Choroid plexus epithelial cell (primary cell): ENCODE results near the gene WBP1L.
A peak's percentile ranks its signal among the peaks of the same experiment; 100 is the strongest.

ENCODE experiments used
- DNase-seq: peaks from one replicate; pipeline ENCODE4 v3.0.0-alpha.2; 2010; ENCODE audit warnings: low read depth
- H3K4me3 ChIP-seq: 2 replicates; pipeline ENCODE4 v1.5.1; 2011; ENCODE audit warnings: low read depth, mild to moderate bottlenecking, control low read depth, low read length, moderate library complexity
- TF ChIP-seq, protein P1 (sequence below): conservative IDR thresholded peaks from 2 replicates; pipeline ENCODE4 v1.5.1; 2011; ENCODE audit warnings: low read depth, mild to moderate bottlenecking, control low read depth, inconsistent platforms, low read length, moderate library complexity

WBP1L gene

DNA sequence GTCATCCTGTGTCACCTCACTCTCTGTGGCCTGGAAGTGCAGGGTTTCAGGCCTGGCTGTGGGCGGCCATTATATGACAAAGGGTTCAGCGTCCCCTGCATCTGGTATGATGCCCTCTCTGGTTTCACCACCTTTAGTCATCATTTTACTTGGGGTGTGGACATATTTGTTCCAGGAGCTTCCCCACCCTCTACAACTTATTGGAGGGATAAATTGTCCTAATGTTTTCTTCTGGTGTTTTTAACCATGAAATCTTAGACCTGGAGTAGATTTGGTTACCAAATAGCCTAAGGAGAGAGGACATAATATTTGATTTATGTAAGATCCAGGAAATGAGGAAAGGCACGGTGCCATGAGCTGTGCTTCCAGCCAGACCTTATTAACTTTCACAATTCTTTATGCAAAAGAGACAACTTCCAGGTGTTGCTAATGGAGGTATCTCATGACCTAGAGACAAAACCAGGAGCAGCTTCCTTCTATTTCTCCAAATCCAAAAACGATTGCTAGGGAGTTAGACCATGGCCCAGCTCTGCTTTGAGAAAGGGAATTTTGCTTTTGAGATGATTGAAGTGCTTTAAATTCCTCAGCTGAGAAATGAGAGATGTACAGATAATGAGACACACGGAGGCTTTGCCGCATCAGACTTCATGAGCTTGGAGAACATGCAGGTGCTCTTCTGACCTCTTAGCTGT is 20.9 kb downstream of the WBP1L start:
- TF ChIP-seq, protein P1, sequence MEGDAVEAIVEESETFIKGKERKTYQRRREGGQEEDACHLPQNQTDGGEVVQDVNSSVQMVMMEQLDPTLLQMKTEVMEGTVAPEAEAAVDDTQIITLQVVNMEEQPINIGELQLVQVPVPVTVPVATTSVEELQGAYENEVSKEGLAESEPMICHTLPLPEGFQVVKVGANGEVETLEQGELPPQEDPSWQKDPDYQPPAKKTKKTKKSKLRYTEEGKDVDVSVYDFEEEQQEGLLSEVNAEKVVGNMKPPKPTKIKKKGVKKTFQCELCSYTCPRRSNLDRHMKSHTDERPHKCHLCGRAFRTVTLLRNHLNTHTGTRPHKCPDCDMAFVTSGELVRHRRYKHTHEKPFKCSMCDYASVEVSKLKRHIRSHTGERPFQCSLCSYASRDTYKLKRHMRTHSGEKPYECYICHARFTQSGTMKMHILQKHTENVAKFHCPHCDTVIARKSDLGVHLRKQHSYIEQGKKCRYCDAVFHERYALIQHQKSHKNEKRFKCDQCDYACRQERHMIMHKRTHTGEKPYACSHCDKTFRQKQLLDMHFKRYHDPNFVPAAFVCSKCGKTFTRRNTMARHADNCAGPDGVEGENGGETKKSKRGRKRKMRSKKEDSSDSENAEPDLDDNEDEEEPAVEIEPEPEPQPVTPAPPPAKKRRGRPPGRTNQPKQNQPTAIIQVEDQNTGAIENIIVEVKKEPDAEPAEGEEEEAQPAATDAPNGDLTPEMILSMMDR = no peak

DNA sequence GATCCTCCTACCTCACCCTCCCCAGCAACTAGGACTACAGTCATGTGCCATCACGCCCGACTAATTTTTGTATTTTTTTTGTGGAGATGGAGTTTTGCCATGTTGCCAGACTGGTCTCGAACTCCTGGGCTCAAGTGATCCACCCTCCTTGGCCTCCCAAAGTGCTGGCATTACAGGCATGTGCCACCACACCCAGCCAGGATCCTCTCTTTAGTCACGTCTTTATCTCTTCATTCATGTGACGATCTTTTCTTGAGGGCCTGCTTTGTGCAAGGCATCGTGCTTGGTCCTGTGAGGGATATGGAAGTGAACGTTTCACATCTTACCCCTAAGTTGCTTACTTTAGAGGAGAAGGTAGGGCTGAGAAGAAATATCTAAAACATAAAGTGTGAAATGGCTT is 21.6 kb downstream of the WBP1L start:
- H3K4me3 ChIP-seq = no peak overlapping the region
- DNase-seq = no peak
- TF ChIP-seq, protein P1 = no peak

More for the DNA sequence above, 20.9 kb downstream of the WBP1L start:
- peak; percentile 65 for DNase-seq
- H3K4me3 ChIP-seq = no peak overlapping the region

DNA sequence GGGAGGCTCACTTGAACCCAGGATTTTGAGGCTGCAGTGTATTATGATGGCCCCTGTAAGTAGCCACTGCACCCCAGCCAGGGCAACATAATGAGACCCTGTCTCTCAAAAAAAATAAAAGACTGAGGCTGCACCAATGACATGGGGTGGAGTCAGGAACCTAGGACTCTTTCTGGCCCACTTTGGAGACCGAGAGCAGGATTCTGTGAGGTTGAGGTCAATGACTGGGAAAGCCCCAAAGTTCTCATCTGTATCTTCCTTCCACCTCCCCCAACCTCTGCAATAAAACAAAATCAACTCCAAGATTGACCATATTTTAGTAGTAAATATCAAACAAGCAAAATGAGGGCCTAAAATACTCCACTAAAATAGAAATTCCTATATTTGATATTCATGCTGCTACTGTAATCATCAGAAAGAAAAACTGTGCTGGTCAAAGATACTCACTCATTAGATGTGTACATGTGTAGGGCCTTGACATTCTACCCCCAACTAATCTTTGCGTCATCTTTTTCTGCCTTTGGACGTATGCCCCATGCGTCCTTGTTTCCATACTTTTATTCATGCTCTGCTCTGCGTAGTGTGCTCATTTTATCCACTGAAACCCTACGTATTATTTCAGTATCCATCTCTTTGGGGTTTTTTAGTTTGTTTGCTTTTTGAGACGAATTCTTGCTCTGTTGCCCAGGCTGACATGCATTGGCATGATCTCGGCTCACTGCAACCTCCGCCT is 23.8 kb downstream of the WBP1L start:
- TF ChIP-seq, protein P1 = no peak
- DNase-seq = no peak

DNA sequence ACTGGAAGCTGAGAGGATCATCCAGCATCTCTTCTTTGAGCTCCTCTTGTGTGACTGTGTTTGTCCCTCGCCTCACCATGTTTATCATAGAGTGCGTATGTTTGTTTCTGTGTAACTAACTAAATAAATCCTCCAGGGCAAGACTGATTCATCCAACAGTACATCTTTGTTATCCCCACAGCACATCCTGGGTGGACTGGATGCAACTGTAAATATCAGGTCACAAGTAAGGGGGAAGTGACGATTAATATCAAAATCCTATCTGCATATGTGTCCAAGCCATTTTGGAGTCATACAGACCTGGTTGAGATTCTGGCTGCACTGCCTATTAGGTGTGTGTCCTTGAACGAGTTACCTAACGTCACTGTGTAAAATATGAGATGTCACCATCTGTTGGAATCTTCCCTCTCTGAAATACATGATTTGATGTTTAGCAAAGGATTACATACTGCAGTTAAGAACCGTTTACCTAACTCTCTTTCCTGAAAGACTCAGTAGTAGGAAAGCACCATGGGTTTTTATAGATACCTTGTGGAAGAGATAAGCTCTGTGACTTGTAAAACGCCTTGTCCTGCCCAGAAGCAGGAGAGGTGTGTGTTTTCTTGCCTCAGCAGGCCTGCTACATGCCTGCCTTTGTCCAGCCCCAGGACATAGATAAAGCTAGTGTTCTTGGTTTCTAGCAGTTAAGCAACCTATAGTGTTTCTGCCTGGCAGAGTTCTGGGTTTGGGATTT is 25.8 kb downstream of the WBP1L start:
- H3K4me3 ChIP-seq = no peak overlapping the region
- TF ChIP-seq, protein P1 = no peak
- peak; percentile 25 for DNase-seq

More for the DNA sequence above, 23.8 kb downstream of the WBP1L start:
- no peak overlapping the region for H3K4me3 ChIP-seq

DNA sequence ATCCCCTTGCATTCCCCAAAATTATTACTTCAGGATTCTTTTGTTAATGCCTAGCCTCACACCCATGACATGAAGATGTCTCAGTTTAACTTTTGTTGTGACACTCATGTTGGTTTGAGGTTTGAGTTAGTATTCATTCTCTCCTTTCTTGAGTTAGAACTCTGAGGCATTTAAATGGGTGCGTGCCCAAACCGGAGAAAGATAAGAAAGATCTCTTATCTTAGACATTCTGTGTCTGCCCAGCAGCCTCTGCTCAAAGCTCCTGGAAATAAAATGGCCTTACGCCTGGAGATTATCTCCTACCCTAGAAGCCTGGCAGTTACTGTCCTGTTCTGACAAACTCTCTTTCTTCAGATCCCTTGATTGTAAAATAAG is 26.3 kb downstream of the WBP1L start:
- no peak overlapping the region for H3K4me3 ChIP-seq
- TF ChIP-seq, protein P1 = no peak
- no peak for DNase-seq

DNA sequence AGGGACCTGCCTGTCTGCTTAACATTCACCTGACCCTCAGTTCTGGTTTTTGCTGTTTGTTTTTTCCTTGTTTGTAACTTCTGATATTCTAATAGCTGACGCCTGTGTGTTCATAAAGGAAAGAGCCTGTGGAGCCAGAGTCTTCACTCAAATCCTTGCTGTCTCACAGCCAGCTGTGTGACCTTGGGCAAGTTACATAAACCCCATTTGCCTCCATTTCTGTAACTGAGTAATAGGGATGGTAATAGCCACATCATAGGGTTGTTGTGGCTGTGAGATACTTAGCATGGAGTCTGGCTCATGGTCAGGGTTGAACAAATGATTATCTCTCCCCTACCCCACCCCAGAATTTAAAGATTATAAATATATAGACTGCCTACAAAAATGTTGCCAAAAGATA is 27.0 kb downstream of the WBP1L start:
- TF ChIP-seq, protein P1 = no peak
- peak; percentile 43 for DNase-seq
- no peak overlapping the region for H3K4me3 ChIP-seq
